Loucy (cell line): ENCODE data around the gene RSF1.

Experiments
- CTCF ChIP-seq: fragments of 200-600 bp; sonication (generic); conservative IDR thresholded peaks from 2 replicates; pipeline ENCODE4 v1.5.1; 2014; ENCODE audit warnings: mild to moderate bottlenecking, antibody characterized with exemption, low read length
- EZH2phosphoT487 ChIP-seq: fragments of 200-600 bp; IDR thresholded peaks from 2 replicates; pipeline ENCODE4 v1.6.1; 2018; ENCODE audit warnings: antibody characterized with exemption, mild to moderate bottlenecking, moderate library complexity, borderline replicate concordance

DNA sequence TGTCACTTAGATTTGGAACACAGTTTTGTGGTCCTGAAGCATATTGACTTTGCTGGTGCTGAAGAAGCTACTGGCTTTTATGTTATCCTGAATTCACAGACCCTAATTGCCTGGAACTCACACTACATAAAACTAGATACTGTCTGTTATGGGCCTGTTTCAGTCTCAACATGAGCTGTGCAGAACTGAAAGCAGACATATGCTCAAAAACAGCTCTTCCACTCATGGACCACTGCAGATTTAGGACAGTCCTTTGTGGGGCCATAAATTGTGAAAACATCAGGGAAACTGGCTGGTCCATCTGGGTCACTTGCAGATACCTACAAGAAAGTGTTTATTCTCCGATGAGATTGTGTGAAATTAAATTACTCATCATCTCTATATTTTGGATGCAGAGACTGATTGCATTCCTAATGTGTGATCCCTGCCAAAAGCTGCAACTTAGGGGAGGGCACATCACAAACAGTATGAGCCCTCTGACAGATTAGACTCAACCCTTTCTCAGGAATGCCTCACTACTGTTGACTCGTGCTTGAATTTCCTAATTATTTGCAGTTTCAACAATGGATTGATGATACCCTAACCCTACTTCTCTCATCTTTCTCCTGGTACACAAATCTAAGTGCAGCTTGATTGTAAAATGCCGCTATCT is 172.7 kb downstream of the RSF1 start:
- no peak for TF ChIP-seq CTCF
- no peak for TF ChIP-seq EZH2phosphoT487
